OCI-LY3 (cell line): ENCODE data around the gene RBM19.

Experiments
- CTCF ChIP-seq: fragments of 200-600, 300-600 bp; sonication (generic); IDR thresholded peaks from 2 replicates; pipeline ENCODE4 v1.5.1; 2014; ENCODE audit warnings: antibody characterized with exemption, low read length, low read depth
- EZH2phosphoT487 ChIP-seq: fragments of 200-600 bp; shearing (Covaris generic); IDR thresholded peaks from 2 replicates; pipeline ENCODE4 v1.6.1; 2018; ENCODE audit warnings: antibody characterized with exemption, mixed run types, low read depth

- TF ChIP-seq CTCF (no peak), EZH2phosphoT487 (no peak)
Measured at GRCh38 chr12:113786107-113786506, 180.0 kb downstream of the RBM19 start.
